Liver (tissue), 9 donors: ENCODE measurements around the gene SLC15A5. TPM values are rescaled to one million over a fixed set of nuclear protein-coding genes. Genes with fewer than 3 reads are reported as not detected.

ENCODE experiments used
- DNase-seq: peaks from one replicate; pipeline ENCODE4 v3.0.0-alpha.2; 2017; ENCODE audit warnings: low spot score
- H3K27ac ChIP-seq, 2 donors: one replicate each; pipeline ENCODE4 v1.7.0; 2013; ENCODE audit warnings: inconsistent platforms in 2 of 2, low read length in 2 of 2, control low read depth in 1 of 2, low read depth in 1 of 2, mild to moderate bottlenecking in 1 of 2
- H3K27me3 ChIP-seq, 4 donors: one replicate each; pipeline versions ENCODE4 v1.6.1 to v1.7.0; 2013; ENCODE audit warnings: low read length in 3 of 4, inconsistent platforms in 1 of 4, mild to moderate bottlenecking in 1 of 4, moderate library complexity in 1 of 4; ENCODE audit not compliant: control insufficient read depth in 4 of 4, insufficient read depth in 4 of 4
- H3K36me3 ChIP-seq, 4 donors: one replicate each; pipeline versions ENCODE4 v1.6.1 to v1.7.0; 2013; ENCODE audit warnings: low read length in 3 of 4, mild to moderate bottlenecking in 3 of 4, low read depth in 1 of 4, moderate library complexity in 1 of 4; ENCODE audit not compliant: control insufficient read depth in 4 of 4, insufficient read depth in 3 of 4
- H3K4me1 ChIP-seq, 4 donors: one replicate each; pipeline versions ENCODE4 v1.6.1 to v1.7.0; 2013; ENCODE audit warnings: low read length in 3 of 4, mild to moderate bottlenecking in 3 of 4, moderate library complexity in 1 of 4; ENCODE audit not compliant: control insufficient read depth in 4 of 4, insufficient read depth in 4 of 4
- H3K4me3 ChIP-seq, 3 donors: one replicate each; pipeline versions ENCODE4 v1.6.1 to v1.7.0; 2013; ENCODE audit warnings: low read length in 3 of 3, control low read depth in 1 of 3, low read depth in 1 of 3, mild to moderate bottlenecking in 1 of 3
- H3K9ac ChIP-seq, 2 donors: one replicate each; pipeline ENCODE4 v1.7.0; 2013; ENCODE audit warnings: low read length in 2 of 2, mild to moderate bottlenecking in 2 of 2, moderate library complexity in 2 of 2, control low read depth in 1 of 2, low read depth in 1 of 2
- H3K9me3 ChIP-seq, 4 donors: one replicate each; pipeline versions ENCODE4 v1.6.1 to v1.7.0; 2013; ENCODE audit warnings: low read length in 3 of 4; ENCODE audit not compliant: control insufficient read depth in 4 of 4
- EGR1 ChIP-seq, 2 donors: IDR thresholded peaks; 2 replicates each; pipeline ENCODE4 v1.6.1; 2016 to 2018; ENCODE audit warnings: antibody characterized with exemption in 2 of 2, low read depth in 2 of 2
- FOXA1 ChIP-seq: IDR thresholded peaks from 2 replicates; pipeline ENCODE4 v1.6.1; 2016; ENCODE audit warnings: antibody characterized with exemption
- GABPA ChIP-seq, 2 donors: IDR thresholded peaks in 1 of 2; conservative IDR thresholded peaks in 1 of 2; 2 replicates each; pipeline ENCODE4 v1.6.1; 2016; ENCODE audit warnings: antibody characterized with exemption in 2 of 2, mild to moderate bottlenecking in 1 of 2, moderate library complexity in 1 of 2
- HNF4A ChIP-seq, 2 donors: conservative IDR thresholded peaks; 2 replicates each; pipeline ENCODE4 v1.6.1; 2016; ENCODE audit warnings: antibody characterized with exemption in 2 of 2, mild to moderate bottlenecking in 2 of 2
- HNF4G ChIP-seq: IDR thresholded peaks from 2 replicates; pipeline ENCODE4 v1.6.1; 2016; ENCODE audit warnings: antibody characterized with exemption
- JUND ChIP-seq, 2 donors: IDR thresholded peaks; 2 replicates each; pipeline ENCODE4 v1.6.1; 2016; ENCODE audit warnings: antibody characterized with exemption in 2 of 2
- NR2F2 ChIP-seq: IDR thresholded peaks from 2 replicates; pipeline ENCODE4 v1.6.1; 2016; ENCODE audit warnings: antibody characterized with exemption
- RAD21 ChIP-seq, 2 donors: IDR thresholded peaks; 2 replicates each; pipeline ENCODE4 v1.6.1; 2016; ENCODE audit warnings: antibody characterized with exemption in 2 of 2, mild to moderate bottlenecking in 2 of 2
- RXRA ChIP-seq, 2 donors: IDR thresholded peaks; 2 replicates each; pipeline ENCODE4 v1.6.1; 2017 to 2018; ENCODE audit warnings: antibody characterized with exemption in 2 of 2, mild to moderate bottlenecking in 1 of 2
- SP1 ChIP-seq: IDR thresholded peaks from 2 replicates; pipeline ENCODE4 v1.6.1; 2018; ENCODE audit warnings: antibody characterized with exemption, mild to moderate bottlenecking
- TAF1 ChIP-seq: conservative IDR thresholded peaks from 2 replicates; pipeline ENCODE4 v1.6.1; 2016; ENCODE audit warnings: antibody characterized with exemption, mild to moderate bottlenecking
- YY1 ChIP-seq: IDR thresholded peaks from 2 replicates; pipeline ENCODE4 v1.6.1; 2016; ENCODE audit warnings: antibody characterized with exemption, mild to moderate bottlenecking
- WGBS: extraction: QIAGEN DNeasy Blood & Tissue Kit; methylation state at CpG from one replicate; pipeline ENCODE4 v1.1.7; 2013; 5-methylcytosine and 5-hydroxymethylcytosine counted together
- polyA plus RNA-seq, 2 donors: library from polyadenylated mRNA; stranded (reverse) in 1 of 2; unstranded in 1 of 2; fragments of 200-250 nt in 1 of 2; fragments of >200 nt in 1 of 2; fragmentation: Nextera tagmentation in 1 of 2; extraction: Ambion mirVana in 1 of 2; gene quantifications; one replicate each; pipeline versions ENCODE4 v1.2.1 to v1.2.3, GENCODE V29; 2013 to 2015
- total RNA-seq, 2 donors: library from RNA; depleted of rRNA; stranded (reverse); fragments of >200 nt; gene quantifications; one replicate each; pipeline ENCODE4 v1.2.3, GENCODE V29; 2014
- TF ChIP-seq, protein P1 (sequence below): IDR thresholded peaks from 2 replicates; pipeline ENCODE4 v1.6.1; 2016; ENCODE audit warnings: antibody characterized with exemption
- TF ChIP-seq, protein P2 (sequence below): IDR thresholded peaks from 2 replicates; pipeline ENCODE4 v1.6.1; 2016; ENCODE audit warnings: antibody characterized with exemption
- TF ChIP-seq, protein P3 (sequence below): fragments of 150-350 bp; IDR thresholded peaks from 2 replicates; pipeline ENCODE4 v1.5.1; 2017; ENCODE audit warnings: improper control_type of control experiment, low read depth, low read length; ENCODE audit not compliant: missing input control
- donor health status: healthy.
- donor health status: healthy.
- donor health status: healthy.
- donor health status: healthy.
- donor health status: healthy.

SLC15A5 gene
- total and polyA plus RNA-seq, 4 donors = not detected

DNA sequence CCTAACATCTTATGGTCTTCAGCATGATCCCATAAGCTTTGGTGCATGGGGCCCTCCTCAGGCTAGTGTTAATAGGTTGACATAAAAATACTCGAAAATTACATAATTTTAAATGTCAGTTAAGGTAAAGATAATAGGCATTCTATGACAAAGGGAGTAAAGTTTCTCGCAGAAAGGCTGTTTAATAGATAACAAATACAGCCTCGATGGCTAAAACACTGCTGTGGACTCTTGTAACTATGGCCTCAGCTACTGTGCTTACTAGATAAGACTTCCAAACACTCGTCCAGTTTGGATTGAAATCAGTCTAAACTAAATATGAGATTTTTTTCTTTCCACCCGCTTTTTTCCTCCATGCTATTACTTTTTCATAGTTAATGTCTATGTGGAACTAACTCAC lies 46.8 kb upstream of the SLC15A5 start:
- WGBS = 54% methylated on average over 5 of the region's 5 CpGs
- DNase-seq = no peak
- no peak overlapping the region for H3K4me3 ChIP-seq
- H3K27me3 ChIP-seq = no peaks in the 10 kb centered on the region
- TF ChIP-seq RXRA (IDR thresholded peaks at IDR 0.05) = no peak
- H3K36me3 ChIP-seq = no peaks in the 10 kb centered on the region
- no peak overlapping the region for H3K27ac ChIP-seq
- peaks cover 0 to 7% (median 3%) of the 10 kb centered on the region in 4 donors for H3K4me1 ChIP-seq
- no peak overlapping the region for H3K9ac ChIP-seq
- peaks cover 0 to 4% (median 0%) of the 10 kb centered on the region in 4 donors for H3K9me3 ChIP-seq

DNA sequence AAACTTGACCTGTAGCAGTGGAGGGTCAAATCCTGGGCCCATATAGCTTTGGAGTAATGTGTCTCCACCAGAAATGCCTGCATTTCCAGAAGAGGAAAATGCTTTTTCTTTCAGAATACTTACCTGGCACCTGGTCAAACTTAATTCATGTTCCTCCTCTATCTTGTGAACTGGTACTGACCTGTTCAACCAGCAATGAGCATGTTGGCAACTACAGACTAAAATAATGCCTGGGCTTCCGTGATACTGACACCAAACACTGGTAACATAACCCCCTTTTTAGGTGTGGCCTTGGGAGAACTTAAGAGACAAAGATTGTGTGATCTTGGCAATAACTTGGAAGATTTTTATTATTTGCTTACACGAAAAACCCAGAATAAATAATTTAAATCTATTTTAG lies 46.2 kb upstream of the SLC15A5 start:
- Histone ChIP-seq H3K9ac (no peak overlapping the region), H3K4me1 (peaks cover 0 to 2% (median 0%) of the 10 kb centered on the region in 4 donors), H3K4me3 (no peak overlapping the region), H3K27ac (no peak overlapping the region), H3K27me3 (no peaks in the 10 kb centered on the region), H3K36me3 (no peaks in the 10 kb centered on the region), H3K9me3 (peaks cover 0 to 4% (median 0%) of the 10 kb centered on the region in 4 donors)
- no peak for DNase-seq
- WGBS = 82% methylated on average over 2 of the region's 2 CpGs
- TF ChIP-seq YY1 (no peak), RXRA (IDR thresholded peaks at IDR 0.05) (no peak), RAD21 (IDR thresholded peaks at IDR 0.05) (no peak), NR2F2 (no peak), EGR1 (IDR thresholded peaks at IDR 0.05; ENCODE audit: low read depth in 2 of 2) (no peak), FOXA1 (no peak), HNF4G (no peak), GABPA (IDR thresholded peaks at IDR 0.05 in 1 of 2, conservative IDR thresholded peaks at IDR 0.05 in 1 of 2) (no peak), TAF1 (no peak), HNF4A (conservative IDR thresholded peaks at IDR 0.05) (no peak)
- TF ChIP-seq, protein P1, sequence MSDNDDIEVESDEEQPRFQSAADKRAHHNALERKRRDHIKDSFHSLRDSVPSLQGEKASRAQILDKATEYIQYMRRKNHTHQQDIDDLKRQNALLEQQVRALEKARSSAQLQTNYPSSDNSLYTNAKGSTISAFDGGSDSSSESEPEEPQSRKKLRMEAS = no peak
- TF ChIP-seq, protein P2, sequence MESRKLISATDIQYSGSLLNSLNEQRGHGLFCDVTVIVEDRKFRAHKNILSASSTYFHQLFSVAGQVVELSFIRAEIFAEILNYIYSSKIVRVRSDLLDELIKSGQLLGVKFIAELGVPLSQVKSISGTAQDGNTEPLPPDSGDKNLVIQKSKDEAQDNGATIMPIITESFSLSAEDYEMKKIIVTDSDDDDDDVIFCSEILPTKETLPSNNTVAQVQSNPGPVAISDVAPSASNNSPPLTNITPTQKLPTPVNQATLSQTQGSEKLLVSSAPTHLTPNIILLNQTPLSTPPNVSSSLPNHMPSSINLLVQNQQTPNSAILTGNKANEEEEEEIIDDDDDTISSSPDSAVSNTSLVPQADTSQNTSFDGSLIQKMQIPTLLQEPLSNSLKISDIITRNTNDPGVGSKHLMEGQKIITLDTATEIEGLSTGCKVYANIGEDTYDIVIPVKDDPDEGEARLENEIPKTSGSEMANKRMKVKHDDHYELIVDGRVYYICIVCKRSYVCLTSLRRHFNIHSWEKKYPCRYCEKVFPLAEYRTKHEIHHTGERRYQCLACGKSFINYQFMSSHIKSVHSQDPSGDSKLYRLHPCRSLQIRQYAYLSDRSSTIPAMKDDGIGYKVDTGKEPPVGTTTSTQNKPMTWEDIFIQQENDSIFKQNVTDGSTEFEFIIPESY = no peak
- TF ChIP-seq, protein P3, sequence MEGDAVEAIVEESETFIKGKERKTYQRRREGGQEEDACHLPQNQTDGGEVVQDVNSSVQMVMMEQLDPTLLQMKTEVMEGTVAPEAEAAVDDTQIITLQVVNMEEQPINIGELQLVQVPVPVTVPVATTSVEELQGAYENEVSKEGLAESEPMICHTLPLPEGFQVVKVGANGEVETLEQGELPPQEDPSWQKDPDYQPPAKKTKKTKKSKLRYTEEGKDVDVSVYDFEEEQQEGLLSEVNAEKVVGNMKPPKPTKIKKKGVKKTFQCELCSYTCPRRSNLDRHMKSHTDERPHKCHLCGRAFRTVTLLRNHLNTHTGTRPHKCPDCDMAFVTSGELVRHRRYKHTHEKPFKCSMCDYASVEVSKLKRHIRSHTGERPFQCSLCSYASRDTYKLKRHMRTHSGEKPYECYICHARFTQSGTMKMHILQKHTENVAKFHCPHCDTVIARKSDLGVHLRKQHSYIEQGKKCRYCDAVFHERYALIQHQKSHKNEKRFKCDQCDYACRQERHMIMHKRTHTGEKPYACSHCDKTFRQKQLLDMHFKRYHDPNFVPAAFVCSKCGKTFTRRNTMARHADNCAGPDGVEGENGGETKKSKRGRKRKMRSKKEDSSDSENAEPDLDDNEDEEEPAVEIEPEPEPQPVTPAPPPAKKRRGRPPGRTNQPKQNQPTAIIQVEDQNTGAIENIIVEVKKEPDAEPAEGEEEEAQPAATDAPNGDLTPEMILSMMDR = no peak

DNA sequence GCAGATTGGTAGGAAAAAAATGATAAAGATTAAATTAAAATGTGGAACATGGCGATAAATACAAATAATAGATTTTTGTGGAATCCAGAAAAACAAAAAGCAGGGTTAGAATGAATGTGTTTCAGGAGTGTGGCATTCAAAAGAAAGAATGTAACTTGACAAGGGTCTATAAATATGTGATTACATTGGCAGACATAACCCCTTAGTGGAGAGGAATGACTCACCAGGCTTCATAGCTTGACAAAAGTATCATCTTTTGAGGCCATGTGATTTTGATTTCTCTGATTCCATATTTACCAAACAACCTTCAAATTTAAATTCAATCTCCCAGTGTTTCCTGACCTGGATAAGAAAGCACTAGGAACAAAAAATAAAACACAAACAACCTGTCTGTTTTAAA lies 45.5 kb upstream of the SLC15A5 start:
- Histone ChIP-seq H3K9me3 (no peaks in the 10 kb centered on the region), H3K9ac (no peak overlapping the region), H3K27me3 (no peaks in the 10 kb centered on the region), H3K27ac (no peak overlapping the region), H3K36me3 (no peaks in the 10 kb centered on the region), H3K4me1 (no peaks in the 10 kb centered on the region), H3K4me3 (no peak overlapping the region)
- TF ChIP-seq EGR1 (IDR thresholded peaks at IDR 0.05; ENCODE audit: low read depth in 2 of 2) (no peak), HNF4G (no peak), JUND (IDR thresholded peaks at IDR 0.05) (no peak), TAF1 (no peak), SP1 (no peak)
- TF ChIP-seq, protein P1 = no peak
- 94% methylated on average over 1 of the region's 1 CpG for WGBS
- DNase-seq = no peak
